NCI-H345 treated with DMSO at 0.1 percent for 48 hours (cell line): Measurements from ENCODE around the gene BPIFB2.

Experiments used
- DNase-seq: peaks from one replicate; lab custom pipeline; 2025; ENCODE audit not compliant: unreplicated experiment; lab: John Stamatoyannopoulos, UW

The BPIFB2 gene

DNA sequence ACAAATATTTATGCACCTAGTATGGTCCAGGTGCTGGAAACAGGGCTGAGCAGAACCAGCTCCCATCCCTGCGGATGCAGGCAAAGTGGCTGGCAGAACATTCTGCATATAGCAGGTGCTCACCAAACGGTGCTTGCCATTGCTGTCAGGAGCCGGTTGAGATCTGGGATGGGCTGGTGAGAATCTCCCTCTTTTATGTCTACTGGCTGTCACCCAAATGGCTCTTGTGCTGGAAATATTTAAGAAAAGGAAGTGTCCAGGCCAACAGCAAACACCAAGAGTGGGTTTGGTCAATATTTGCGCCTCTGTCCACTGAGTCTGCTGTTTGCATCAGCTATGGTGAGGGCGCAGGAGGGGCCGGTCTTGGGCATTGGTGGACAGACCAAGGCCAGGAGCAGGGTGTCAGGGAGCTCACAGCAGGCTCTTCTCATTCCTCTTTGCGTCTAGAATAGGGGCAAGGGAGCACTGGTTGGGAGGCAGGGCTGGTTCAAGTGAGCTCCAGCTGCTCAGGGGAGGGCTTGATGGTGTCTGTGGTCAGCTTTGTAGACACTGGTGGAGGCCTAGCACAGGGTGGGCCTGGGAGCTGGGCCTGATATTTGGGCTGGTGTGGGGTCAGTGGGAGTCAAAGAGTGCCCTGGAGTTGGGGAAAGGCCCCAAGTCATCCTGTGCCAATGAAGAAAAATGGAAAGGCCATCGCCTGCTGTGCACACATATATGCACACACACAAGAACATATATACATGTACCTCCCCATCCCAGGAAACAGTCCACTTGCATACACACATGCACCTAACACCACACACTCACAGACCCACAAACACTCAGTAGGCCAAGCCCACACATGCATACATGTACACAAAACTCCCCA is 1.4 kb upstream of the BPIFB2 start:
- DNase-seq, result no peak

DNA sequence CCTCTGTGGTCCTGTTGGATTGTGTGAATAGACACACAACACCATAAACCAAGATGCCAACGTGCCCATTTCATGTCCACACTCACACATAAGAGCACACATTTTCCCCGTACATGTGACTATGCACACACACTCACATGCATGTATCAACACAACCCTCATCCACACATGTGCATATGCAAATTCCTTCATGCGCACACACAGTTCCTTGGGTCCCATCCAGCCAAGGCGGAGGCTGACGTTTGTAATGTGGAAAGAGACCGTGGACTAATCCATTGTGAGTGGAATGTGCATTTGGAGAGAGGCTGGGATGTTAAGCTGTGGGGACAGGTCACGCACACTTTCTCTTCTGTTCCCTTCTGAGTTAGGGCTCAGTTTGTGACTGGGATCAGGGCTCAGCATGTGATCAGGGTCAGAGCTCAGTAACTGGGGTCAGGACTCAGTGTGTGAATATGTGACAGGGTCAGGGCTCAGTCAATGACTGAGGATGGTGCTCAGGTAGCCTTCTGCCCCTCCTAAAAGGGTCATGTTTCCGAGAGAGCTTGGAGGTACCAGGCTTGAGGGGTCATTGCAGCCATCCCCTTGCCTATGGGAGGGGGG is 628 bp upstream of the BPIFB2 start:
- DNase-seq, result no peak

DNA sequence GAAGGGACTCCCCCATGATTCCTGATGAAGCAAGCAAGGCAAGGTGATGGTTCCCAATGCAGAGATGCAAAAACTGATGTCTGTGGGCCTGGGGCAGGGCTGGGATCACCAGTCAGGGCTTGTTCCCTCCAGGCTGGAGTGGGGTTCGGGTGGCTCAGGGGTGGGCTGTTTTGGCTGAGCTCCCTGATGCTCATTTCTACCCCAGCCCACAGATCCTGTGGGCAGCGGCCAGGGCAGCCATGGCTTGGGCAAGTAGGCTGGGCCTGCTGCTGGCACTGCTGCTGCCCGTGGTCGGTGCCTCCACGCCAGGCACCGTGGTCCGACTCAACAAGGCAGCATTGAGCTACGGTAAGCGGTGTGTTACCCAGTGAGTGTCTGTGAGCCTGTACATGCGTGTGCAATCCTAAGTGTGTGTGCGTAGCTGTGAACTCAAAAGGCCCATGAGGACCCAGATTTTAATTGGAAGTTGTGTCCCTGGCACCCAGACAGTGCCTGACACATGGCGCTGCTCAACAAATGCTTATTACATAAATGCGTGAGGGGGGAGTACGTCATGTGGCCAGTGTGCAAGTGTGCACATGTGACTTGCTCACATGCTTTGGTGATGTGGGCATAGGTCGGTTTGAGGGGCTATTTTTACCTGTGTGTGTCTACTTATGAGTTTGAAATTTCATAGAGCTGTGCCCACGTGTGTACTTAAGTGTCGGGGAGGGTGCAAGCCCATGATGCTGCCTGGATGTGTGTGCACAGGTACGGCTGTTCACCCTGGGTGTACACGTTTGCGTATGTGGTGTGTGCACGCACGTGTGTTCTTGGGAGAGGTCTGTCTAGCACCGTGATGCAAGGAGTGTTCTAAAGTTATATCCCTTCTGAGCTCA is 1.1 kb downstream of the BPIFB2 start:
- DNase-seq, result no peak

DNA sequence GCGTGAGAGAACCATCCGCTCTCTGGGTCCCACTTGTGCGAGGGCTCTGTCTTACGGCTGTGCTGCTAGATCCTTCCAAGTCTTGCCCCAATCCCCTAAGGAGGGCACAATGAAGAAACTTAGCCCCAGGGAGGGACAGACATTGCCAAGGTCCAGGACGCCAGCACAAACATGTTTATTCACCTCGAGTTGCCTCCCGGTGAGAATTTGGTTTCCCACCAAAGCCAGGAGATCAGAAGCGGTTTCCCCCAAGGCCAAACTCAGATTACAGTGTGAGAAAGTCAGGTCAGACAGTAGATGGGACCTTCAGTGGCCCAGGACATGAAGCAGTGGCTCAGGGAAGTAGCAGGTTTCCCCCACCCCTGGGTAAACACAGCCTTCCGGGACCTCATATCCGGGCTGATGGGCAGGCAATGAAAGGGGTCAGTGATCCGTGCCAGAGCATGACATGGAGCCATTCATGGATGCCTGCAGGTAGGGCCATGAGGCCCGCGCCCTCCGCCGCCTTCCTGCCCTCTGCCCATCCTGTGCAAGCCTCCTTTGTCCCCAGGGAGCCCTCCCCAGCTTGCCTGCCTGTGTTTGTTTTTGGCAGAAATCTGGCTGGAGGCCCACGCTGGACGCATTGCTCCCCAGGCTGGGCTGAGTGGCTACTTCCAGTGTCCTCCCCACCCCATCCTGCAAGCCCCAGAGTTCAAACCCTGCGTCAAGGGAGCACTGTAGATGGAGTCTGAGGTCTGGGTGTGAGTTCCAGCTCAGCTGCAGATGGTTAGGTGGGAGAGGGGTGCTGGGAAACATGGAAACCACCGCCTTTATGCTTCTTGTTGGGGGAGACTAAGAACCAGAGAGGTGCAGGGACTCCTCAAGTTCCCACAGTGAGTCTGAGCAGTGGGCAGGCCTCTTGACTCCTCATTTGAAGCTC is 2.0 kb downstream of the BPIFB2 start:
- DNase-seq, result no peak

DNA sequence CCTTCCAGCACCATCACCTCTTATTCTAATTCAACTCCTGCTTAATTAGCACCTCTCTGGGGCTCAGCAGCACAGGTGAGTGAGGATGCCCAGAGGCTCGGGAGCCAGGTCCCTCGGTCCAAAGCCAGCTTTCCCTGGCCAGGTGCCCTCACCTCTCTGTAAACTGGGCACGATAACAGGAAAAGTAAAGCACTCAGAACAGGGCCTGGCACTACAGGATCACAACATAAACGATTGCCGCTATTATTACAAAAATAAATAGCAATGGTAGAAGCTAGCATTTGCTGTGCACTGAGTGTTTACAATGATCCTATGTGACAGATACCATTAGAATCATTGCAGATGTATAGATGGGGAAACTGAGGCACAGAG is 2.6 kb downstream of the BPIFB2 start:
- no peak for DNase-seq

DNA sequence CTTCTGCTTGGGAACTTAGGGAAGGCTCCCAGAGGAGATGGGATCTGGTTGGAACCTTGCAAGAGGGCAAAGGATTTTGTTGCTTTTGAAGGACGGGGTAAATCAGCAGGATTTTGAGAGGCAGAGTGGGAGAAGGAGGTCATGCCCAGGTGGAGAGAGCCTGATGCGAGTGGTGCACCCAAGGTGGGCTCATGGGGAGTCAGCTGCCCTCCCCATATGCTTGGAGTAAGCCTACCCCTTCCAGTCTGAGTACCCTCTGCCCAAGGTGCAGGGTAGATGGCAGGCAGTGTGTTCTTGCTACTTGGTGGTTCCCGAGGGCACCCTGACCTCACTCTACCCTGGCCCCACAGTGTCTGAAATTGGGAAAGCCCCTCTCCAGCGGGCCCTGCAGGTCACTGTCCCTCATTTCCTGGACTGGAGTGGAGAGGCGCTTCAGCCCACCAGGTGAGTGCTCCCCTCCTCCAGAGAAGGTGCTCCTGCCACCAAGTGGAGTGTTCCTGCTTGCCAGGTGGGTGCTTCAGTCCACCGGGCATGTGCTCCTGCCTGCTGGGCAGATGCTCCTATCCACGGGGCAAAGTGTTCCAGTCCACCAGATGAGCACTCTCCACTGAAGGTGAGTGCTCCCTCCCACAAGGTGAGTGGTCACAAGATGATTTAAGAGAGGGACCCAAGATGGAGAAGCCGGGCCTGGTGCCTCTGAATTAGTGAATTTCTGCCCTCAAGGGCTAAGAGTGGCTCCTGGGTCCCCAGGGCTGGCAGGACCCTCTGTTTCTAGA is 3.4 kb downstream of the BPIFB2 start:
- no peak for DNase-seq

DNA sequence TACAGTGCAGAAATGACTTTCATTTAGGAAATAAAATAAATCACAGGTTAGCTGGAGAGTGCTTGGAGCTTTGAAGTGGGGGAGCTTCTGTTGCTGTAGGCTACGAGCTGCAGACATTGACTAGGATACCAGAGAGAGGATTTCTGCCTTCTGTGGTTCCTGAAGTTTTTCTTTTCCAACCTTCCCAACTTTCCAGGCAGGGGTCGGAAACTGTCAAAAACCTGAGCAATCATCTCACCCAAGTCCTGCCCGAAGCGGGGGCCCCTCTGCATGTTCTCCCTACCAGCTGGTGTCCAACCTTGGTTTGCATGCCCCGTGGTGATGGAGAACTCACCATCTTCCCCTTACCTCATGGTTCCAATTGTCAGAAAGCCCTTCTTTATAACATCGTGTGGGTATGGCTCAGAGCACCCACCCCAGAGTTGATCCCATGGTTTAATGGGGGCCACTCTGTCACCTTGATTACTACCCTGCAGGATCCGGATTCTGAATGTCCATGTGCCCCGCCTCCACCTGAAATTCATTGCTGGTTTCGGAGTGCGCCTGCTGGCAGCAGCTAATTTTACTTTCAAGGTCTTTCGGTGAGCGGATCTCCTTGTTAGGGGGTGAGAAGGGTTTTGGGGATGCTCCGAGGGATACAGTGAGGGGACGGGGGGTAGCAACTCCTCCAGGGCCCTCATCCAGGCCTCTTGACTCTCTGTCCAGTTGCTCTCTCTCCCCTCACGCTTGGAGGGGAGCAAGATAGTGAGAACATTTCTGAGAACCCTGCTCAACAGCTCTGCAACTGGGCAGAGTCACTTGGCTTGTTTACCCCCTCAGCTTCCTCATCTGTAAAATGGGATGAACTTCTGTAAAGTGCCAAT is 5.1 kb downstream of the BPIFB2 start:
- no peak for DNase-seq

DNA sequence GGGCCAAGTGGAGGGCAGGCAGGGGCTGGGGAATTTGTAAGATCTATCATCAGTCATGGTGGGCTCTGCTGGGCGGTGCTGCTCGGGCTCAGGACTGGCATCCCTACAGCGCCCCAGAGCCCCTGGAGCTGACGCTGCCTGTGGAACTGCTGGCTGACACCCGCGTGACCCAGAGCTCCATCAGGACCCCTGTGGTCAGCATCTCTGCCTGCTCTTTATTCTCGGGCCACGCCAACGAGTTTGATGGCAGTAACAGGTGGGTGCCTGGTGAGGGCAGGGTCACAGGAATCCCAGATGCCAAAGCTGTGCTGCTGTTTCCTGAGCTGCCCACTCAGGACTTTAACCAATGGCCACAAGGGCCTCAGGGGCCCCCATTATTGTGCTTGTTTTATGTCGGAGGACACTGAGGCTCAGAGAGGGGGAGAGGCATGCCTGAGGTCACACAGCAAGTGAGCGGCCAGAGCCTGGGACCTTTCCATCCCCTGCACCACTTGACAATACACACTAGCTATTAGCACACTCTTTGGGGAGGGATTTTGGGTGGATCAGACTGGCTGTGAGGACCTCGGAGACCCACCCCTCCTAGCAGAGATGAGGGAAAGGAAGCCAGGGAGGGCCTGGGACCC is 6.3 kb downstream of the BPIFB2 start:
- DNase-seq, result no peak

DNA sequence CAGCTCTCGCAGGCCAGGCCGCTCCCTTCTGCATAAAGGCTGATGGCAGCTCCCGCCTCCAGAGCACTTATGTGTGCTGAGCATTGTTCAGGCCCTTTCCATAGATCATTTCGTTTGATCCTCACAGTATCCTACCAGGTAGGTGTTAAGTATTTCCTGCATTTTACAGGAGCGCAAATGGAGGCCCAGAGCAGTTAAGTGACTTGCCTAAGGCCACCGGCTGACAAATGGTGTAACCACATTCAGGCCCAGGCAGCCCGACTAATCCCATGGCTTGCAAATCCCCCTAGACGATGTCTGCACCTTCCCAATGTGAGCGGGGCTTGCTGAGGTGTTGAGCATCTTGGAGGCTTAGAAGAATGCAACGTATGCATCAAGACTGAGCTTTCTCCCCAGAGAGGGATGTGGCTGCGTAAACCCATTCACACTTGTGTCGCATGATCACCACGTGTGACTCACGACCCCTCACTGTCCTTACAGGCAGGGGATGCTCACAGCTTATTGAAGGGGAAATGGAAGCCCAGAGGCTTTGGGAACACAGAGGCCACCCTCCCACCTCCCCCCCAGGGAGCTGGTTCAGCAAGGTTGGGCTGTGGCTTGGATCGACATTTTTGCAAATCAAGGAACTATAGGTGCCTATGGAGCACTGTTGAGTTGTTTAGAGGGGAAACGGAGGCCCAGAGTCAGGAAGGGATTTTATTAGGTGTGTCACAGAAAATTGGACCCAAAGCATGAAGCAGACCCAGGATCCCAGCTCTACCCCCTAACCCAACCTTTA is 7.0 kb downstream of the BPIFB2 start:
- no peak for DNase-seq

DNA sequence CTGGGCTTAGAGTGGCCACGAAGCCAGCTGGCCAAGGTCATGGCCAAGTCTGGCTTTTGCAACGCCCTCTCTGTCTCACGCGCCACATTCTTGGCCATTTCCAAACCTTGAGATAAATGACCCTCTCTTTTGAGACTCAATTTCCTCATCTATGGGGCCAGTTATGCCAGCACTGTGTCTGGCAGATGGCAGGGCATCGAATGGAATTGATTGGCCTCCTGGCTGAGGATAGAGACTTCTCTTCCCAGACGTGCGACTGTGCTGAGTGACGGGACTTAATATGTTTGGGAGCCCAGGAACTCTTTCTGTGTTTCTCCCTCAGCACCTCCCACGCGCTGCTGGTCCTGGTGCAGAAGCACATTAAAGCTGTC is 7.6 kb downstream of the BPIFB2 start:
- no peak for DNase-seq

DNA sequence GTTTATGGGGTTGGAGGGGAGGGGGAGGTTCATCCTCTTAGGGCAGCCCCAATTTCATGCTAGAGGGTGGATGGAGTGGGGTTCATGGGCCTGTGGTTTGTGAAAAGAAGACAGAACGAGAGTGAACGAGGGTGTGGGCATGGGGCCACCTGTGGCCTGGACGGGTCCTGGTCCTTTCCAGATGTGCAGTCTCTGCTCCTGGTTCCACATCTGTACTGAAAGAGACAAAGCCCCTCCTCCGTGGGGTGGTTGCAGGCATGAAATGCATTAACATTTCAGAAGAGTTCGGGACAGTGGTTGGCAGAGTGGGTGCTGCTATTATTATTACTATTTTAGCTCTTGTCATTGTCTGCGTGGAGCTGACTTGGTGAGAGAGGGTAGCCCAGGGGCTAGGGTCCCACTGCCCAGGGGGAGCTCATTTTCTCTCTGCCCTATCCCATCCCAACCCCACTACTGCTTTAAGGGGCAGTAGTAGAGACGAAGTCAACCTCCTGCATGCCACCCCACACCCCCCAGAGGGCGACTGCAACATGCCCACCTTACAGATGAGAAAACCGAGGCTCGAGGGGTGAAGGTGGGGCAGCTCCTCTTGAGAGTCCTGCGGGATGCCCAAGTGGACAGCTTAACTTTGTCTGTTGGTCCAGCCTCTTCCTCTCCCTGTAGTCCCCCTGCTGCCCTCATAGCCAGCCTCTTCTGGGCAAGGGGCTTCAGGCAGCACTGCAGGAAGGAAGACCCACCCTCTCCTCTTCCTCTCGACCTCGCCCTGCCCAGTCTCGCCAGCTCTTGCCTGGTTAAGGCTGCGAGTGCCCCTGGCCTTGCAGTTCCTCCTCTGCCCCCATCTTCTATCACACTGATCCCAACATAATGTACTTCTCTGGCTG is 8.4 kb downstream of the BPIFB2 start:
- DNase-seq, result no peak

DNA sequence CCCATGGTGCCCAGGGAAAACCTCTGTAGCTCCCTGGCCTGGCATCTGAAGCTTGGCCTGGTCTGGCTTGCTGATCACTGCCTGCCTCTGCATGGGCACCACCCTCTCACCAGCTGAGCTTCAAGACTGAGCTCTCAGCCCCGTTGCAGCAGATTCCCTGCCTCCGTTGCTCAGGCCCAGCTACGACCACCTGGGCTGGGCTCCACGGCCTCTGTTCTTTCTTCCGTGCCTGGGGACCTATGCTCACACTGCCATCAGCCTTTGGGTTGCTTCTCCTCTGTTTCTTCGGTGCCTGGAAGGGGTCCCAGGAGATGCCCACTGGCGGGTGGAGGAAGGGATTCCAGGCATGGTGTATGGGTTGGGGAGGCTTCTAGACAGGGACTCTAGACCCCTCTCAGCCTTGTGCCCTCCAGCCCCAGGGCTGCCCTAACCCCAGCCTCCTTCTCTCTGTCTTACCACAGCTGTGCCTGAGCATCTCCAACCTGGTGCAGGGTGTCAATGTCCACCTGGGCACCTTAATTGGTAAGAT is 9.1 kb downstream of the BPIFB2 start:
- no peak for DNase-seq

DNA sequence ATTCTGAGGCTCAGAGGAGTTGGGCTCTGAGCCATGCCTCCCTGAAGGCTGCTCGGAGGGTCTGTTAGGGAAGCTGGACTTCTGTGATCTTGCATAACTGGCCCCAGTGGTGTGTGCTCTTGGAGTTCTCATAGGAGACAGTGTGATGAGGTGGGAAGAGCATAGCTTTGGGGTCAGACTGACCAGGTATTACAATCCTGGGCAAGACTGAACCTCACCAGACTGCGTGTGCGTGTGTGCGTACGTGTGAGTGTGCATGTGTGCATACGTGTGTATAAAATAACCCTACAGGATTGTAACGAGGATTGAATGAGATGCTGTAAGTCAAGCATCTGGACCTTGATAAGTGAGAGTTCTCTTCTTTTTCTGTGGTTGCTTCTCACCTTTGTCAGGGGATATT is 10.0 kb downstream of the BPIFB2 start:
- DNase-seq, result no peak

DNA sequence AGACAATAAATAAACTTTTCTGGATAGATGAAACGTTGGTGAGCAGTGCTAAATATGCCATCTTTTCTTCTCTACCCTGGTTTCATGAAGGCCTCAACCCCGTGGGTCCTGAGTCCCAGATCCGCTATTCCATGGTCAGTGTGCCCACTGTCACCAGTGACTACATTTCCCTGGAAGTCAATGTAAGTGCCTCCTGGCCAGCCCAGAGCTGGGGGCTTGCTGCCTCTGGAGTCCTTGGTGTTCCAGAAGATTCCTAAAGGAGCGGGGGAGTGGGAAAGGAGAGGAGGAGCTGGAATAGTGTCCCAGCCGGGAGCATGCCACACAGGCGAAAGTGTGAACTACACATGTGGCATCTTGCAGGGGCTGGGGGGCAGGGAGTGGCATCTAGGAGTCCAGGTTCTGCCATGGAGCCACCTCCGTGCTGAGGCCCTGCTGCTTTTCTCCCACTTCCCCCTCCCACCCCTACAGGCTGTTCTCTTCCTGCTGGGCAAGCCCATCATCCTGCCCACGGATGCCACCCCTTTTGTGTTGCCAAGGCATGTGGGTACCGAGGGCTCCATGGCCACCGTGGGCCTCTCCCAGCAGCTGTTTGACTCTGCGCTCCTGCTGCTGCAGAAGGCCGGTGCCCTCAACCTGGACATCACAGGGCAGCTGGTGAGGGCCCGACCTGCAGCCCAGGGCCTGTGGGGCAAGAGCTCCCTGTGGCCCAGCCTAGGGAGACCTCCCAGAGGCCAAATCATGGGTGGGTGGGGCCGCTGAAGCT is 10.8 kb downstream of the BPIFB2 start:
- DNase-seq, result no peak

DNA sequence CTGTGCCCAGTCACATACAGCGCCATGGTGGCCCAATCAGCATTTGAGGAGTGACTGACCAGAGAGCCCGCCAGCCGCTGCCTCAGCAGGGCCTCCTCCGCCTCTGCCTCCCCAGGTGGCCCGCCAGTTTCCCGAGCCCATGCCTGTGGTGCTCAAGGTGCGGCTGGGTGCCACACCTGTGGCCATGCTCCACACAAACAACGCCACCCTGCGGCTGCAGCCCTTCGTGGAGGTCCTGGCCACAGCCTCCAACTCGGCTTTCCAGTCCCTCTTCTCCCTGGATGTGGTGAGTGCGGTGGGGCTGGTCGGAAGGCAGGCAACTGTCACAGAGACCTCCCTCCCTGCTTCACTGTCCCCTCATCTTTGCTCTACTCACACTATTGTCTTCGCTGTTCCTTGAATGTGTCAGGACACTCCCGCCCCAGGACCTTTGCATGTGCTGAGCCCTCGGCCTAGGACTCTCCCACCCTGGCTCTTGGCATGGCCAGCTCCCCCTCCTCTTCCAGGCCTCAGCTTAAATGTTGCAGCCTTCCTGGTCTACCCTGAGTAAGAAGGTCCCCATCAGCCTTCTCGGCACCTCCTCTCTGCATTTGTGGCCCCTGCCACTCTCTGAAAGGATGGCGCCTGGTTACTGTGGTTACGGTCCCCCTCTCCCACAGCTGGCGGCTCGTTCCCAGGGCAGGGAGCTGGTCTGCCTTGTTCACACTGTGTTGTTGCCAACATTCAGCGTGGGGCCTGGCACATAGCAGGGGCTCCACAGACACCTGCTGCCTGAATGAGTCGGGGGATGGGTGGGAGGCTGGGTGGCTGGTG is 12.2 kb downstream of the BPIFB2 start:
- DNase-seq, result no peak
